Amniotic epithelial cell (primary cell): ENCODE results near the gene CHCHD1.
A peak's percentile ranks its signal among the peaks of the same experiment; 100 is the strongest.
"Not testable (repeated sequence)": the region's sequence is repeated elsewhere in the genome, so short reads cannot be mapped to it uniquely, and the experiment has no call there.

Experiments
- DNase-seq: peaks from one replicate; pipeline ENCODE4 v3.0.0-alpha.2; 2010; ENCODE audit warnings: low read depth

The CHCHD1 gene

DNA sequence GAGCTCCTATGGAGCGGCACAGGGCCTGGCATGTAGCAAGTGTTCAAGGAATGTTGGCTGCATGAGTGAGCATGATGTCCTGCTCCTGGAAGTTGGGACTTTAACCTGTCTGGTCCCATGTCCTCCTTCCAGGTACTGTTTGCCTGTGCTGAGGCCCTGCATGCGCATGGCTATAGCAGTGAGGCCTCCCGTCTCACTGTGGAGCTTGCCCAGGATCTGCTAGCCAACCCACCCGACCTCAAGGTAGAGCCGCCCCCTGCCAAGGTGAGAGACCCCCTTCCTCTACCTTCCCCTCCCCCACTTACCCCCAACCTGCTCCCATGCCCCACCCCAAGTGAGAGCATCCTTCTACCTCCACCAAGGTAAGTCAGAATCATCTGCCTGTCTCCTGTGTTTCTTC is 11.6 kb downstream of the CHCHD1 start:
- DNase-seq: no peak

DNA sequence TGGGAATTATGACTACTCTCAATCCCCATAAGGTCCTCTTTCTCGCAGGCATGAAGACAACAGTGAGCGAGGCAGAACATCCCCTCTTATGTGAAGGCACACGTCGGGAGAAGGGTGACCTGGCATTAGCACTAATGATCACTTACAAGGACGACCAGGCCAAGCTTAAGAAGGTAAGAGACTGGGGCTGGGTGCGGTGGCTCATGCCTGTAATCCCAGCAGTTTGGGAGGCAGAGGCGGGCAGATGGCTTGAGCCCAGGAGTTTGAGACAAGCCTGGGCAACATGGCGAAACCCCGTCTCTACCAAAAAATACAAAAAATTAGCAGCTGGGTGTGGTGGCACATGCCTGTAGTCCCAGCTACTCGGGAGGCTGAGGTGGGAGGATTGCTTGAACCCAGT is 13.6 kb downstream of the CHCHD1 start:
- not testable (repeated sequence) for DNase-seq

DNA sequence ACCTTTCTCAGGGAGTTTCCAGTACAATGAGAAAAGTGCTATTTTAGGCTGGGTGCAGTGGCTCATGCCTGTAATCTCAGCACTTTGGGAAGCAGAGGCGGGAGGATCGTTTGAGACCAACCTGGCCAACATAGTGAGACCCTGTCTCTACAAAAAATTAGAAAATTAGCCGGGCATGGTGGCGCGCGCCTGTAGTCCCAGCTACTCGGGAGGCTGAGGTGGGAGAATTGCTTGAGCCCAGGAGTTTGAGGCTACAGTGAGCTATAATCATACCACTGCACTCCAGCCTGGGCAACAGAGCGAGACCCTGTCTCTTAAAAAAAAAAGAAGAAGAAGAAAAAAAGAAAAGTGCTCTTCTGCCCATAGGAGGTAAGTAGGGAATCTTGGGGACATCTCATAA is 14.2 kb downstream of the CHCHD1 start:
- DNase-seq: not testable (repeated sequence)

DNA sequence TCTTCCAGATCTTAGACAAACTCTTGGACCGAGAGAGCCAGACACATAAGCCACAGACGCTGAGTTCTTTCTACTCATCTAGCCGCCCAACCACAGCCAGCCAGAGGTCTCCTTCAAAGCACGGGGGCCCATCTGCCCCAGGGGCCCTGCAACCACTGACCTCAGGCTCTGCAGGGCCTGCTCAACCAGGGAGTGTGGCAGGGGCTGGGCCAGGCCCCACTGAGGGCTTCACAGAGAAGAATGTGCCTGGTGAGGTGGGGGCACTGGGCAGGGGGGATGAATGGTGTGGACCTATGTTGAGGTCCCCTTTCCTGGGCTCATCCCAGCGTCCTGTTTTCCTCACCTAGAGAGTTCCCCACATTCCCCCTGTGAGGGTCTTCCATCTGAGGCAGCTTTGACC is 14.9 kb downstream of the CHCHD1 start:
- DNase-seq: no peak

DNA sequence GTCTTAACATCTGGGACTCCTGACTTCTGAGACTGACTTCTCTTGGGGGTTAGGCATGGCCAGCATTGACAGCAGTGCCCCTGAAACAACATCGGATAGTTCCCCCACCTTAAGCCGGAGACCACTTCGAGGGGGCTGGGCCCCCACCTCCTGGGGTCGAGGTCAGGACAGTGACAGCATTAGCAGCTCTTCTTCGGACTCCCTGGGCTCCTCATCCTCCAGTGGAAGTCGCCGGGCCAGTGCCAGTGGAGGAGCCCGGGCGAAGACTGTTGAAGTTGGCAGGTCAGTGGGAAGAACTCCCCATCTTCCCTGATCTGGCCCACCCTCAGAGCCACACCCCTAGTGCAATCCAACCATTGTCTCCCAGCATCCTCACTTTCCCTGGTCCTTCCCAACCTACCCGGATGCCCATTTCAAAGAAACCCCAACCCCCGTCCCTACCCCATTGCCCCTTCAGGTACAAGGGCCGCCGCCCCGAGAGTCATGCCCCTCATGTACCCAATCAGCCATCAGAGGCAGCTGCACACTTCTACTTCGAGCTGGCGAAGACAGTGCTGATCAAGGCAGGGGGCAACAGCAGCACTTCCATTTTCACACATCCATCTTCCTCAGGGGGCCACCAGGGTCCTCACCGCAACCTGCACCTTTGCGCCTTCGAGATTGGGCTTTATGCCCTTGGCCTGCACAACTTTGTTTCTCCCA is 15.6 kb downstream of the CHCHD1 start:
- no peak for DNase-seq

DNA sequence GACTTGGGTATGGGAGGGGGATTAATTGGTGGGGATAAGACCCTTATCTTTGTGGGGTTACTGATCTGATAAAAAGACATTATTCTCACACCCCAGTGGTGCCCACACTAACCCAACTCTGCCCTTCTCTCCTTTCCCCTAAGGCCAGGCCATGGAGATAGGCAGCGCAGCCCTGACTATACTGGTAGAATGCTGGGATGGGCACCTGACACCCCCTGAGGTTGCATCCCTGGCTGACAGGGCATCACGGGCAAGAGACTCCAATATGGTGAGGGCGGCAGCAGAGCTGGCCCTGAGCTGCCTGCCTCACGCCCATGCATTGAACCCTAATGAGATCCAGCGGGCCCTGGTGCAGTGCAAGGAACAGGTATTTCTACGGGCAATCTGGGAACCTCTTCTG is 16.2 kb downstream of the CHCHD1 start:
- no peak for DNase-seq

DNA sequence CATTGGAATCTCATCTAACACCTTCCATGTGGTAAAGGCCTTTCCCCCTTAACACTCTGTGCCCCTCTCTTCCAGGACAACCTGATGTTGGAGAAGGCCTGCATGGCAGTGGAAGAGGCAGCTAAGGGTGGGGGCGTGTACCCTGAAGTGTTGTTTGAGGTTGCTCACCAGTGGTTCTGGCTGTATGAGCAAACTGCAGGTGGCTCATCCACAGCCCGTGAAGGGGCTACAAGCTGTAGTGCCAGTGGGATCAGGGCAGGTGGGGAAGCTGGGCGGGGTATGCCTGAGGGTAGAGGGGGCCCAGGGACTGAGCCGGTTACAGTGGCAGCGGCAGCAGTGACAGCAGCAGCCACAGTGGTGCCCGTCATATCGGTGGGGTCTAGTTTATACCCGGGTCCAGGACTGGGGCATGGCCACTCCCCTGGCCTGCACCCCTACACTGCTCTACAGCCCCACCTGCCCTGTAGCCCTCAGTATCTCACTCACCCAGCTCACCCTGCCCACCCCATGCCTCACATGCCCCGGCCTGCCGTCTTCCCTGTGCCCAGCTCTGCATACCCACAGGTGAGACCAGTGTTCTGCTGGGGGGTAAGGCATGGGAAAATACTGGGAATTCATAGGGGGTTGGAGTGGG is 17.2 kb downstream of the CHCHD1 start:
- no peak for DNase-seq

DNA sequence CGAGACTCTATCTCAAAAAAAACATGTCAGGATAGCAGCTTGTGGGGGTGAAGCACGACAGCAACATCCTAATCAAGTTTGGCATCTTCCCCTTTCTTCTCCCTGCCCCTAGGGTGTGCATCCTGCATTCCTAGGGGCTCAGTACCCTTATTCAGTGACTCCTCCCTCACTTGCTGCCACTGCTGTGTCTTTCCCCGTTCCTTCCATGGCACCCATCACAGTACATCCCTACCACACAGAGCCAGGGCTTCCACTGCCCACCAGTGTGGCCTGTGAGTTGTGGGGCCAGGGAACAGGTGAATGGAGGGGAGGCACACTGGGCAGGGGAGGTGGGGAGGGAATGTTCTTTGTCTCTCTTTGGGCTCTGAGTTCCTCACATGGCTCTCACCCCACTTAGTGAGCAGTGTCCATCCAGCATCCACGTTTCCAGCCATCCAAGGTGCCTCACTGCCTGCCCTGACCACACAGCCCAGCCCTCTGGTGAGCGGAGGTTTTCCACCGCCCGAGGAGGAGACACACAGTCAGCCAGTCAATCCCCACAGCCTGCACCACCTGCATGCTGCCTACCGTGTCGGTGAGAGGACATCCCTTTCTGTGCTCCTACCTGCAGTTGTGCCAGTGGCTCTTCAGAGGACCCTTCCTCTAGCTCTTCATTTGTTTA is 18.2 kb downstream of the CHCHD1 start:
- DNase-seq: no peak

DNA sequence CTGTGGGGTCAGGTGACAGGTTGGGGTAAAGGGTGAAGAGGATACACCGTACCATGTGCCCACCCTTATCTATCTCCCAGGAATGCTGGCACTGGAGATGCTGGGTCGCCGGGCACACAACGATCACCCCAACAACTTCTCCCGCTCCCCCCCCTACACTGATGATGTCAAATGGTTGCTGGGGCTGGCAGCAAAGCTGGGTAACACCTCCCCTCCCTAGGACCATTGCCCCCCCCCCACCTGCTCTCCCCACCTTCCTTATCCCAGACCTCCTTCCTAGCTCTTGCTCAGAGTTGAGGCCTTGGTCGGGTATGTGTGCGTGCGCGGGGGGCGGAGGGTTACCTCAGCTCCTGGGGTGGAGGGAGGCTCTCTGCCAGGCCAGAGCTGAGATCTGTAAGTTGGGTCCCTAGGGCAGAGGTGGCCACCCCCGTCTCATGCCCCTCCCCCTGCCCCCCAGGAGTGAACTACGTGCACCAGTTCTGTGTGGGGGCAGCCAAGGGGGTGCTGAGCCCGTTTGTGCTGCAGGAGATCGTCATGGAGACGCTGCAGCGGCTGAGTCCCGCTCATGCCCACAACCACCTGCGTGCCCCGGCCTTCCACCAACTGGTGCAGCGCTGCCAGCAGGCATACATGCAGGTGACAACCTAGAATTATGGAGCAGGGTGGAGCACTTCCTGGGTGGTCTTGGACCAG is 18.9 kb downstream of the CHCHD1 start:
- DNase-seq: no peak

DNA sequence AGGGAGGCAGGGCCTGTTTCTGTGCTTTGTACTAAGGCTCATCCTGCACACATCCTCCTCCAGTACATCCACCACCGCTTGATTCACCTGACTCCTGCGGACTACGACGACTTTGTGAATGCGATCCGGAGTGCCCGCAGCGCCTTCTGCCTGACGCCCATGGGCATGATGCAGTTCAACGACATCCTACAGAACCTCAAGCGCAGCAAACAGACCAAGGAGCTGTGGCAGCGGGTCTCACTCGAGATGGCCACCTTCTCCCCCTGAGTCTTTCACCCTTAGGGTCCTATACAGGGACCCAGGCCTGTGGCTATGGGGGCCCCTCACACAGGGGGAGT is 19.4 kb downstream of the CHCHD1 start:
- DNase-seq: no peak

DNA sequence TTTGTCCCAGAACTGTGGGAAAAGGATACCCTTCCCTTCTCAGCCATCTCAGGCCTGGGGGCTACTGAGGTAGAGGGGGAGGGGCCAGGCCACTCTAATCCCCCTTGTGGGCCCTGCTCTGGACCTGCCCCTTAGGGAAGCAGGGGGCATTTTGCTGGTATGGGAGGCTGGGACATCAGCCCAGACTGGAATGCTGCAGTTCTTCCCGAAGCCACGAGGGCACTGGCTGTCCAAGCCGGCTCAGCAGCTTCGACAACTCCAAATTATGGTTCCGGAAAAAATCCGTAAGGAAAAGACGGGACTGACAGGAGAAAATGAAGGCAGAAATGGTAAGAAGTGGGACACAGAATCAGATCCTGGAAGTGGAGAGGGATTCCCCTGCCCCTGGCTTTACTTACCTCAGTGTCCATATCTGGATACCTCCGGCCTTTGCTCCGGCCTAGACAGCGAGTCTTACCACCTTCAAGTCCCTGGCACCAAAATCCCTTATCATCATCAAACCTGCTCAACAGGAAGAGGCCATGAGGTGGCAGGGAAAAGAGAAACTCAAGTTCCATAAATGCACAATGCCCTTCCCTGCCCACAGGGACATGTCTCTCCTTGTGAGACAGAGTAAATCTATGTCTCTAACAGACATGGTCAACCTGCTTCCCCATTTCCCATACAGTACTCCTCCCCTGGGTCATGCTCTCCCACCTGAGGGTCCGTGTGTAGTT is 20.6 kb downstream of the CHCHD1 start:
- DNase-seq: no peak

DNA sequence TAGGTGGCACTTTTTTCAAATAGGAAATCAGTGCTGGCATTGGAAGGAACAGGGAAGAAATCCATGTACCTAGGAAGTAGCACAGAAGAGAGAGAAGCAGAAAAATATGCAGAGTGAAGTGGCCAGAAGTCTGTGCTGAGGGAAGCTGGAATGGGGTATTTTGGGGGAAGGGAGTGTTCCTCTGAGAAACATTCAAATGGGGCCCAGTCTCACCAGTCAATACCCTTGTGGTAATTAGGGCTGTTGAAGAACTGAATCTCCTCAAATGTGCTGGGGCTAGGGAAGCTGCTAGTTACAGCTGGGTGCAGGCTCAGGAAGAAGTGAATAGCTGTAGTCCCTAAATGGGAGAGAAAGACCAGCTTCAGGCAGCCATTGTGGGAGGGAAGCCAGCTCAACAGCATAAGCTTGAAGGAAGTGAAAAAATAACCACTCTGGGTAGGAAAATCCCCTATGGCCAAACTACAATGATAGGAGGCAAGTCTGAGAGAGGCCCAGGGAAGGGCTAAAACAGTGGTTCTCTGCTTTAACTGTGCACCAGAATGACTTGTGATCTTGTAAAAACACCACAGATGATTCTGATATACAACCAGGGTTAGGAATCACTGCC is 21.9 kb downstream of the CHCHD1 start:
- no peak for DNase-seq

DNA sequence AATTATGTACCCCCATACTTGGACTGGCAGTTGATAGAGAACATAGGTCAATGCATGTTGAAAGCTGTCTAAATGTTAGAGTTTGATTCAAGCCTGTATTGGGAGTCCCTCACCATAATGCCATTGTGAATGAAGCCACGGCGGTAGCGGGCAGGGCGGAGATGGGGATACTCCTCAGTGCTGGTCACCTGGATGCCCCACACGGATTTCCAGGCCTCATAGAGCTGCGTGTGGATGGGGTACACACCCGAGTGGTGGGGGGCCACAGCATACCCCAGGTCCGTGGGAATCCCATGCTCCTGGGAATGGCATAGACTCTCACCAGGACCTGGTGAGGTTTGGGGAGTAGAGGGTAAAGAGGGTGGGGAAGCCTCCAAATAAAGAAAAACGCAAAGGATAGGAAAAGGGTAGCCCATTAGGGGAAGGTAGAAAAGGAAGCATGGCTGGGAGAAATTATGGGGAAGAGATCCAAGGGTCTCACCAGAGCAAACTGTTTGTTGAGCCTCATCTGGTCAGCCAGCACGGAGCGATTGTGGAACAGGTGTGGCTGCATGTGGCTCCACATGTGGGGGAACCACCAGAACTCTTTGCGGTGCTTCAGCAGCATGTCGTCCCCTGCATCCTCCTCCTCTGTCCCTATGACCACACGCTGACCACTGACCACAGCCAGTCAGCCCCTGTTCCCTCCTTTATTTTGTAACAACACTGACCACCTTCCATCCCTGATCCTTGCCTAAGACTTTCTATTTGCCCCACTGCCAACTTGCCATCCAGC is 24.5 kb downstream of the CHCHD1 start:
- no peak for DNase-seq

DNA sequence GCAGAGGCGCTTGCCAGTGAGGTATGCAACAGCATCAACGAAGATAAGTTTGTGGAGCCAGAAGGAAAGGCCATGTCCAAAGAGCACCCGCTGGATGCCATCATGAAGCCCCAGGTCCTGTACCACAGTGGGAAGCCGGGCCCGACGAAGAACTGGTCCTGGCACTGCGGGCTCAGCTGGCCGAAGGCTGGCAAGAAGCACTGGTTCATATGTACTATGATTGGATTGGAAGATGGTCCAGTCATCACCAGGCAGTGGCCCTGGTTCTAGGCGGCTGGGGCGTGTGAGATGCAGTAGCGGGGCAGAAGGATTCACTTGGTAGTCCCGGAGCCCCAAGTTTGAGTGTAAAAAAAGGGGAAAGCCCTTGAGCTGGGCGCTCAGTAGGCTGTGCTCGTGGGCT is 25.6 kb downstream of the CHCHD1 start:
- DNase-seq: no peak

DNA sequence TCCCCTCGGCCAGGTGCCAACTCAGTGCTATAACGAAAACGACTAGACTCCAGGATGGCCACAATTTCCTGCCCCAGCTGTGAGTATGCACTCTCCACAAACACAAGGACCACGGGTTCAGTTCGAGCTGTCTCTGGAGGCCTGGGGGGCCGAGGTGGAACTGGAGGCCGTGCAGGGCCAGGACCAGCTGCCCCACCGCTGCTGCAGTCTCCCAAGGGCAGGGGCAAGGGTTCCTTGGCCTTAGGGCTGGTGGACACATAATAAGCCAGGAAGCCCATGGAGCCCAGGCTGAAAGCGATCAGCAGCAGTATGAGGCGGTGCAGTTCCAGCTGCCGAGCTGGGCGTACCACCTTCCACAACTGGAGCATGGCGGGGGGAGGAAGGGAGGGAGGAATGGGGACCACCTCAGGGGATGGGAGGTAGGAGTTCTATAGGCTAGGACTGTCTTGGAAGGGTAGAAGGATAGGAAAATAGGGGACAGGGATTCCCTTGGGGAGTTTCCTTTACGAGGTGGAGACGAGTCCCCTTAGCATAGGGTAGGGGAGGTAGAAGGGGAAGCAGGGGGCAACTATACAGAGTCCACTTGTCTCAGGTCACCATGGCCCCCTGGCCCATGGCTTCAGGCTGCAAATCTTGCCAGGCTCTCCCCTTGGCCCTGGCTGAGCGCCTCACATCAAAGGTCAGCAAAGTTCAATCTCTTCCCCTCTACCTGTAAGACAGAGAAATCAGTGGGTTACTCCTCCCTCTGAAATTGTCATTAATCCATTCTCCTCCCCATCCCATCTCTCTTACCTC is 26.4 kb downstream of the CHCHD1 start:
- no peak for DNase-seq

DNA sequence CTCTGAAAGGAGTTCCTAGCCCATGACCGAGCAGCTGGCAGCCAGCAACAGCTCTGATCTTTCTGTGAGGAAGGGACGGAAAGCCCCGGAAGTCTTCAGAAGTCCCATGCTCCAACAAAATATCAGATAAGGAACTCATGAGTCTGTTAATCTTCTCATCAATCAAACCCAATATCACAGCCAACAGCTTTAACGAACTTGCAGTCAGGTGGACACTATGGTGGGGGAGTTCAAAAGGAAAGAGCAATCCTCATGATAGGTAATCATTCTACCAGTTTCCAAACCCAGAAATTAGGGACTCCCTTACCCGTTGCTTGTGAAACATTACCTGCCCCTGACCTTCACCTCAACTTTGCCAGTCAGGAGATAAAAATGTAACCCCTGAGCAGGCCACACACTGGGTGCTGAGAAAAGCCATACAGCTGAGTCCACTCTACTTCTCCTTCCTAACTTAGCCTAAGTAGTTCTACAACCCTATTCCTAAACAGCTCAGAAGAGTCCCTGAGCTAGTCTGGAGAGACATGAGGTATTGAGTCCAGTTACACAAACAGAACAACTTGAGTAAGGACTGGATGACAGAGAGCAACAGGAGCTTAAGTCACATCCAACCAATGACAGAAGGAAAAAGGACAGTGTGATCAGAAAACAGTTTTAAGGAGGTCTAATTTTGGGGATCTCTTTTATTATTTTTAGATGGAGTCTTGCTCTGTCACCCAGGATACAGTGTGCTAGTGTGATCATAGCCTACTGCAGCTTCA is 27.4 kb downstream of the CHCHD1 start:
- DNase-seq: no peak

DNA sequence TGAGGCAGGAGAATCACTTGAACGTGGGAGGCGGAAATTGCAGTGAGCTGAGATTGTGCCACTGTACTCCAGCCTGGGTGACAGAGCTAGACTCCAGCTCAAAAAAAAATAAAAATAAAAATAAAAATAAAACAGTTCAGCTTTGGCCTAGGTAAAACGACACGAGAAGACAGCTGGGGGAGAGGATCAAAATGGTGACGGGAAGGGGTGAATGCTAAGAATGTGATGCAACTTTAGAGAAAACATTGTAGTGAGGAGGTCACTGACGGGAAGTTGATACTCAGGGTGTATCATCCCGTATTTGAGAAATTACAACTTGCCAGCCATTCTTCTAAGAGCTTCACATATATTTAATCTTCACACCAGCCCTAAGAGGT is 28.5 kb downstream of the CHCHD1 start:
- DNase-seq: no peak

DNA sequence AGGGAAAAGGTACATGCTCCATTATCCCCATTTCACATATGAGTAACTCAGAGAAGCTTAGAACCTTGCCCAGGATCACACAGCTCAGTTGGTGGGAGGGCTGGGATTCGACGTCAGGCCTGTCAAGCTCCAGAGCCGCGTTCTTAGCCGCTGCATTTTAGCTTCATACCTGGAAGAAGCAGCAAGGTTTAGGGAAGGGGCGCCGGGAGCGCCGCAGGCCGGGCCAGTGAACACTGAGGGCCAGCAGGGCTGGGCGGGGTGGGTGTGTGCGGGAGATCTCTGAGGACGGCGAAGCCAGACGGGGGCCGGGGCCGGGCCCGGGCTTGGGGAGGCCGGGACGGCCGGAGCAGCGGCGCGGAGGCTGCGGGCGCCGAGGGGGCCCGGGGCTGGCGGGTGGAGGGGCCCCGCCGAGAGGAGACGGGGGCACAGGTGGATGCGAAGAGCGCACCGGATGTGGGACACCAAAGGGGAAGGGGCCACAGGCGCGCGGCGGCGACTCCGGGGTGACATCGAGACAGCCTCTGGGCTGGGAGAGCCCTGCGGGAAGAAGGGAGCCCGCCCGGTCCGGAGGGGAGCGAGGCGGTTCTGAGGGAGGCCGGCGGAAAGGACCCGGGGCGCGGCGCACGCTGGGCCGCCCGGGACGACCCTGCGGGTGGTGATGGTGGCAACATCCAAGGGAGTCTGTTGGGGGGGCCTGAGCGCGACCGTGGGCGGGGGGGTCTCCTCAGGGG is 29.1 kb downstream of the CHCHD1 start:
- DNase-seq: peak; percentile 31

DNA sequence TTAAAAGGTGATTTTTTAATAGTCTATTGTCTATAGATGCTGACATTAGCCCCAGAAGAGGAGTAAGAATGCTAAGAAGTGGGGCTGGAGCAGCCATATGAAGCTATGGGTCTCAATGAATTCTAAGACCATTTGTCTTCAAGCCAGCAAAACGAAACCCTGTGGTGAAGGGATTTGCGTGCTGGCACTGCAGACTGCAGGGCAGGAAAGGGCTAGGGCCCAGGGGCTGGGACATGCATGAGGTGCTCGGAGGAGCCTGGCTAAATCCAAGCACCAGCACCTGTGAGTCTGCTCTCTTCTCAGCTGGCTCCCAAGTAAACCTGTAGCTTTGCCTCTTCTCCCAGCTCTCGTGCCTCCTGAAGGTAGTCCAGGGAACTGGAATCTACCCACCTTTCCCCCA is 30.8 kb downstream of the CHCHD1 start:
- DNase-seq: no peak
